NB4 (cell line): ENCODE measurements around the gene PRPF6.

Experiments used
- MYC ChIP-seq: IDR thresholded peaks from 2 replicates; pipeline ENCODE4 v1.6.1; 2011; ENCODE audit warnings: low read depth, low read length
- POLR2A ChIP-seq: IDR thresholded peaks from 2 replicates; pipeline ENCODE4 v1.6.1; 2011; ENCODE audit warnings: mild to moderate bottlenecking; ENCODE audit not compliant: insufficient read length; ENCODE audit errors: extremely low read depth
- TF ChIP-seq, protein P1 (sequence below): IDR thresholded peaks from one replicate; pipeline ENCODE4 v1.5.1; 2012; ENCODE audit warnings: low read depth, low read length

DNA sequence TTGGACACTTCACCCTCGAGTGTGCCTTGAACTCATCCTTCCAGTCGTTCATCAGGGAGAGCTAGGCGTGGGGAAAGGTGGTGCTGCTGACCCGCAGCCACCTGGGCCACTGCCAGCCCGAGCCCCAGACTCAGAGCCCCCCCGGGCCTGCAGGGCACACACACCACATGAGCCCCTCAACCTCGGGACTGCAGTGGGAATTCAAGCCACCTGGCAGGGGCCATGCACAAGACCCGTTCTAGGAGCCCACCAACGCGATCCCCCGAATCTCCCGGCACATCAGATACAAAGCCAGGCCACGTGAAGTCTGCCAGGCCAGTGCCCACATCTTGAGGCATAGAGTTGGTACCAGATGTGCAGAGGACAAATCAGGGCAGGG lies 14.0 kb upstream of the PRPF6 start:
- no peak for TF ChIP-seq POLR2A
- TF ChIP-seq, protein P1, sequence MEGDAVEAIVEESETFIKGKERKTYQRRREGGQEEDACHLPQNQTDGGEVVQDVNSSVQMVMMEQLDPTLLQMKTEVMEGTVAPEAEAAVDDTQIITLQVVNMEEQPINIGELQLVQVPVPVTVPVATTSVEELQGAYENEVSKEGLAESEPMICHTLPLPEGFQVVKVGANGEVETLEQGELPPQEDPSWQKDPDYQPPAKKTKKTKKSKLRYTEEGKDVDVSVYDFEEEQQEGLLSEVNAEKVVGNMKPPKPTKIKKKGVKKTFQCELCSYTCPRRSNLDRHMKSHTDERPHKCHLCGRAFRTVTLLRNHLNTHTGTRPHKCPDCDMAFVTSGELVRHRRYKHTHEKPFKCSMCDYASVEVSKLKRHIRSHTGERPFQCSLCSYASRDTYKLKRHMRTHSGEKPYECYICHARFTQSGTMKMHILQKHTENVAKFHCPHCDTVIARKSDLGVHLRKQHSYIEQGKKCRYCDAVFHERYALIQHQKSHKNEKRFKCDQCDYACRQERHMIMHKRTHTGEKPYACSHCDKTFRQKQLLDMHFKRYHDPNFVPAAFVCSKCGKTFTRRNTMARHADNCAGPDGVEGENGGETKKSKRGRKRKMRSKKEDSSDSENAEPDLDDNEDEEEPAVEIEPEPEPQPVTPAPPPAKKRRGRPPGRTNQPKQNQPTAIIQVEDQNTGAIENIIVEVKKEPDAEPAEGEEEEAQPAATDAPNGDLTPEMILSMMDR = no peak
- TF ChIP-seq MYC = no peak
